ENCODE data around the gene ISYNA1. TPM values are rescaled to one million over a fixed set of nuclear protein-coding genes. Genes with fewer than 3 reads are reported as not detected.

The ISYNA1 gene
- total and polyA plus RNA-seq, 10 of the 15 experiments (the other 5 are each of a cell fraction or from before 2014, with no cell fraction given) = 1.9 to 37.0 (median 9.1) TPM

- Histone ChIP-seq H3K9me3 (replicated peaks; ENCODE audit: control insufficient read depth, insufficient read depth, low read length) (no peaks in the 10 kb centered on the region), H3K36me3 (ENCODE audit: control insufficient read depth in 2 of 2, insufficient read depth in 2 of 2, low read length in 1 of 2) (peaks cover 9 to 48% of the 10 kb centered on the region in 2 experiments; a peak in 3 of 4 replicates), H2AFZ (ENCODE audit: control insufficient read depth, low read depth, low read length) (no peak overlapping the region), H3K4me2 (ENCODE audit: control insufficient read depth, insufficient read depth) (no peak overlapping the region), H3K27me3 (replicated peaks in 1 of 2; ENCODE audit: control insufficient read depth in 2 of 2, insufficient read depth in 2 of 2, low read length in 1 of 2) (no peaks in the 10 kb centered on the region), H3K4me1 (ENCODE audit: control insufficient read depth, insufficient read depth, low read length) (no peaks in the 10 kb centered on the region), H3K4me3 (no peak overlapping the region), H3K79me2 (ENCODE audit: control insufficient read depth, insufficient read depth, low read length) (no peaks in the 10 kb centered on the region; the same call in 1 of the 2 replicates), H3K9ac (ENCODE audit: control insufficient read depth, insufficient read depth, low read length) (no peak overlapping the region), H4K20me1 (ENCODE audit: control insufficient read depth, insufficient read depth) (peaks cover 7% of the 10 kb centered on the region), H3K27ac (ENCODE audit: control insufficient read depth, insufficient read depth) (no peak overlapping the region)
- in situ Hi-C loops (cut with MboI) (loop anchor here (25.0 kb wide), 1 partner anchor 396 kb away; no protein-coding TSS in a partner anchor), intact Hi-C loops (cut with micrococcal nuclease; ENCODE audit: unreplicated experiment) (no loop called here)
- ChIA-PET RAD21 (ENCODE audit: unreplicated experiment) (interaction anchor here (0.6 kb wide), 1 partner anchor 53 kb away, joined by 5 read pairs; no protein-coding TSS in a partner anchor), POLR2A (no interaction called here), CTCF (no interaction called here), SMC1A (ENCODE audit: uncharacterized antibody, unreplicated experiment) (no interaction called here)
- DNase-seq (ENCODE audit: low read depth, low spot score) = no peak
- BruUV-seq (replicated peaks) = no TSS peak
- no peak for ATAC-seq
- 98% methylated on average over 6 of the region's 6 CpGs for WGBS (ENCODE audit: insufficient coverage, insufficient replicate concordance, low lambda C conversion rate, missing lambda C conversion rate)
- no peak for FAIRE-seq
- TF ChIP-seq NR2C1 (IDR thresholded peaks at IDR 0.05) (no peak), PAX5 (IDR thresholded peaks at IDR 0.05; ENCODE audit: borderline replicate concordance, low read depth, low read length) (no peak), PML (IDR thresholded peaks at IDR 0.05; ENCODE audit: low read length) (no peak), ZNF687 (IDR thresholded peaks at IDR 0.05) (no peak), CEBPZ (IDR thresholded peaks at IDR 0.05; ENCODE audit: low read depth, low read length) (no peak), IRF4 (IDR thresholded peaks at IDR 0.05; ENCODE audit: low read depth, low read length) (no peak)
These were observed 28.0 kb upstream of the ISYNA1 start for GRCh38 chr19:18465964-18466339.
